Raji (cell line): ENCODE results near the gene MTERF4.

Experiments used
- POLR2A ChIP-seq: IDR thresholded peaks from 2 replicates; pipeline ENCODE4 v1.6.1; 2011; ENCODE audit warnings: low read depth, low read length, control low read depth; ENCODE audit not compliant: insufficient read depth

The MTERF4 gene

DNA sequence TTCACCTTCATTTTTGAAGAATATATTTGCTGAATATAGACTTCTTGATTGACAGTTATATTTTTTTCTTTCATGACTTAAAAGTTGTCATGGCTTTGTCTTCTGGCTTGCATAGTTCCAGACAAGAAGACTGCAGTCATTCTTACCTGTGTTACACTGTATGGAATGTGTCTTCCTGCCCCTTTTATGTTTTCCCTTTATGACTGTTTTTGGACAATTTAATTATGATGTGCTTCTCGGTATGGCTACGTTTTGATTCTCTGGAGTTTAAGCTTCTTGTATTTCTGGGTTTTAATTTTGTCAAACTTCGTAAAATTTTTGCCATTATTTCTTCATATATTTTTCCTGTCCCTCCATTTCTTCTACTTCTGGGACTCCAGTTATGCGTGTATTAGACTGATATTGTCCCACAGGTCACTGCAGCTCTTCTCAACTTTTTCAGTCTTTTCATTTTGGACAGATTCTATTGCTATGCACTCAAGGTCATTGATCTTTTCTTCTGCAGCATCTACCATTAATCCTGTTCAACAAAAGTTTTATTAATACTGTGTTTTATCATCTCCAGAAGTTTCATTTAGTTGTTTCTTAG, 17.1 kb downstream of the MTERF4 start:
- no peak for TF ChIP-seq POLR2A

DNA sequence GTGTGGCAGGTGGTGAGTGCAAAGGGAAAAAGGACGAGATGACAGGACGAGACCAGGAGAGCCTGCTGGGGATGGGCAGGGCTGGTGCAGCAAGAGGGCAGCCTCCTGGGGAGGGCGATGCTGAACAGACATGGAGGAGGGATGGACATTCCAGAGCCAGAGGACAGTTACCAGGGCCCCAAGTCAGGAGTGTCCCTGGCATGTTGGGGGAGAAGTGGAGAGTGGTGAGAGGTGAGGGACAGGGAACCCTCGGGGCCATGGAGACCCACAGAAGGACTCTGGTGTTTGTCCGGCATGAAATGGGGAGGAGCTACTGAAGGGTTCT, 19.0 kb downstream of the MTERF4 start:
- TF ChIP-seq POLR2A: no peak

DNA sequence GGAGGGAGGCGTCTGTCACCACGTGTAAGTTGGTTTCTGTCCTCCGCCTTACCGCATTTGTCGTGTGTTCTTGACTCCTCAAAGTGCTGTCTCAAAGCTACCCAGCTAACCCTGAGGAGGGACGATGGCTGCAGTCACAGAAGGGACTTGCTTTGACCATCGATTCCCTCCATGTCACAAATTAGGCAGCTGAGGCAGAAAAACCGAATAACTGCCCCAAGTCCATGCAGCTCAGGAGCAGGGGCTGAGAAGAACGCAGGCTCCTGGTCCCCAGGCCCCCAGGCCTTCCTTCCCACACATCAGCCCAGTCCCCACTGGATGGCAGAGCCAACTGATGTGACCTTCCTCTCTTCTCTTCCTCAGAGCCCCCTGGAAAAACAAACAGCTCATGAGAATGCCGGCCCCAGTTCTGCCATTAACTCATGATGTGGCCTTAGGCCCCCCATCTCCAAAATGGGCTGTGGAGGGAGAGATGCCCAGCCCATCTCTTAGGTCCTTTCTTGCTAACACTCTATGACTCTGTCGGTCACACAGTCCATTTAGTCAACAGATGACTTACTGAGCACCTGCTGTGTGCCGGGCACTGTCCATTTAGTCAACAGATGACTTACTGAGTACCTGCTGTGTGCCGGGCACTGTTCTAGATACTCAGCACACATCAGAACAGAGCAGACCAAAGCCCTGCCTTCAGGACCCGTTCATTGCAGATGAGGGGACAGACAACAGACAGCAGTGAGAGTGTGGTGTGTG, 19.6 kb downstream of the MTERF4 start:
- no peak for TF ChIP-seq POLR2A

DNA sequence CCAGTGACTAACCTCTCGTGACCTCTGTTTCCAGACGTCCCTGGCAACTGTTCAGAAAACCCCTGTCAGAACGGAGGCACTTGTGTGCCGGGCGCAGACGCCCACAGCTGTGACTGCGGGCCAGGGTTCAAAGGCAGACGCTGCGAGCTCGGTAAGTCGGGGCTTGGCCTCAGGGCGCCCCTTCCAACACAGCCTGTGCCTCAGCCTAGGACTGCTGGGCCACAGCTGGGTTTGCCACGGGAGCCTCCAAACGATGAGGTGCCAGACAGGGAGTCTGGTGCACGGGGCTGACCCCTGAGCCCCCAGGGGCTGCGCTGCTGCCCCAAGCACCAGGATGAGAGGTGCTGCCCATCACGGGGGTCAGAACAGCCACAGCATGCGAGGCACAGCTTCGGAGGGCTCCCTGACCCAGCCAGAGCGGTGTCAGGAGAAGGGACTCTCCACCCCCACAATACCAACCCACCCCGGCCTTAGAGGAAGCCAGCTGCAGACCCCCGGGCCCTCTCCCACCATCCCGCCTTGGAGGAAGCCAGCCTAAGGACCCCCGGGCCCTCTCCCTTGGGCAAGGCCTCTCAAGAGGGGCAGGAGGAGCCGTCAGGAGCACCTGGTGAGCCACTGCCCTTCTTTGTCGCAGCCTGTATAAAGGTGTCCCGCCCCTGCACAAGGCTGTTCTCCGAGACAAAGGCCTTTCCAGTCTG, 20.3 kb downstream of the MTERF4 start:
- TF ChIP-seq POLR2A: no peak

DNA sequence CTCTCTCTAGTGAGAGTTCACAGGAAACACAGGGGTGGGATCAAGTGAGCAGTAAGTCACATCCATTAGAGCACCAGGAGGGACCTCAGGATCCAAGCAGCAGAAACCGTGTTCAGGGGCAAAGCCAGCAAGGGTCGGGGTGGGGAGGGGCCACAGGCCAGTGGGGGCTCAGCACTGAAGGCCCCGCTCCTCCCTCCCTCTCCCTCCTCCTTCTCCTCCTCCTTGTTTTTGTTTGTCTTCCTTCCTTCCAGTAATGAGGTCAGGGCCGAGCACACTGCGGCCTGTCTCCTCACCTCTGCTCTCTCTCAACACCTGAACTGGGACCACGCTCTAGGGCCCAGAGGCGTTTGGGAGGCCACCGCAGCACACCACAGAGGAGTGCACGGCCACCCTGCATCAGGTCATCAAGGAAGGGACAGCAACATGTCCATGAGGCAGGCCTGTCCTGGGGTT, 20.9 kb downstream of the MTERF4 start:
- TF ChIP-seq POLR2A: no peak

DNA sequence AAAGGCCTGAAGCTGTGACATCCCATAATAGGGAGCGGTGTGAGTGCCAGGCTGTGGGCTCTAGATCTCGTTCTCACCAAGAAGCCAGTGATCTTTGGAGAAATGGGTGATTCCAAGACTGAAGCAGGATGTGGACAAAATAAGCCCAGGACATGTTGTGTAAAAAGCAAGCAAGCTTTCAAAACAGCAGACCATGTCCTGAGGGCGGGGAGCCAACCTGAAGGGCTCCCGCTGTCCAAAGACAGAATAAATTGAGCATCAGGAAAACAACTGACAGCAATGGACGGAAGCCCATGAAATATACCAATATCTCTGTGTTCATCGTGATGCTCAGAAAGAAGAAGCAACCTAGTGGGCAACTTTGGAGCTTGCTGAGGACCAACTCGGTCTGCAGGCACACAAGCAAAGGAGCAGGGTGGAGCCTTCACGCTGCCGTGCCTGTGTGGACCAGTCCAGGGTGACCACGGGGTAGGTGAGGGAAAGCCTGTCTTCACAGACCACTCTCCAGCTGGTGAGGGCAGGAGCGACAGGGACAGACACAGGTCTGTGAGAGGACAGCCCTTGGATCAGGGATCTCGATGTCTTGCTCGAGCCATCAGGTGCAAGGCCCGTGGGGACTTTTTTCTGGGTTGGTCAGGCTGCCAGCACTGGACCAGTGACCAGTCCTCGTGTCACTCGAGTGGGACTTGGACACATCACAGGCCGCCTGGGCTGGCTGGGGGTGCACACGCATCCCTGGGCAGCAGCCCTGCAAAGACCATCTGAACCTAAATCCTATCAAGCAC, 21.5 kb downstream of the MTERF4 start:
- no peak for TF ChIP-seq POLR2A

DNA sequence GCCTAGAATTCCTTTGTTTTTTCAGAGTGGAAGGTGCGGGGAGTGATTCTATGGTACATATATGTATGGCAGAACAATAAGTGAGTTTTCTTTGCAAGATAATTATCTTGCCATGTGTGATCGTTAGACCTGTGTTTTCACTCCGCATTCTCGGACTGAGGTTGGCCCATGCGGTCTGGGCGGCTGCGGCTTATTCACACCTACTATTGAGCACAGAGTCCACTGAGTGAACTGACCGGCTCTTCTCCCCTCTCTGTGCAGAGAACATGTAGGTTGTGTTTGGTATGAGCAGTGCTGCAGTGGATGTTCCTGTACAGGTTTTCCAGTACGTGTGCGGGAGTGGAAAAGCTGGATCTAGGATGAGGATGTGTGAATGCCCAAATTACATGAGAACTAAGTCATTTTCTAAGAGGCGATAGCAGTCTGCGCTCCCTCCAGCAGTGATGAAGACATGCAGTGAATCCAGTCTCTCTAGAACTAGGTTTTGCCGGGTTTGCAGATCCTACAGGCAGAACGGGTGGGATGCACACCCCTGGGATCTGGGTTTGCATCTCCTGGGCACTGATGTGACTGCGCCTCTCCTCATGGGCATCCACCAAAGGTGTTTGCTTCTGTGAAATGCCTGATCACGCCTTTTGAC, 27.1 kb downstream of the MTERF4 start:
- no peak for TF ChIP-seq POLR2A

DNA sequence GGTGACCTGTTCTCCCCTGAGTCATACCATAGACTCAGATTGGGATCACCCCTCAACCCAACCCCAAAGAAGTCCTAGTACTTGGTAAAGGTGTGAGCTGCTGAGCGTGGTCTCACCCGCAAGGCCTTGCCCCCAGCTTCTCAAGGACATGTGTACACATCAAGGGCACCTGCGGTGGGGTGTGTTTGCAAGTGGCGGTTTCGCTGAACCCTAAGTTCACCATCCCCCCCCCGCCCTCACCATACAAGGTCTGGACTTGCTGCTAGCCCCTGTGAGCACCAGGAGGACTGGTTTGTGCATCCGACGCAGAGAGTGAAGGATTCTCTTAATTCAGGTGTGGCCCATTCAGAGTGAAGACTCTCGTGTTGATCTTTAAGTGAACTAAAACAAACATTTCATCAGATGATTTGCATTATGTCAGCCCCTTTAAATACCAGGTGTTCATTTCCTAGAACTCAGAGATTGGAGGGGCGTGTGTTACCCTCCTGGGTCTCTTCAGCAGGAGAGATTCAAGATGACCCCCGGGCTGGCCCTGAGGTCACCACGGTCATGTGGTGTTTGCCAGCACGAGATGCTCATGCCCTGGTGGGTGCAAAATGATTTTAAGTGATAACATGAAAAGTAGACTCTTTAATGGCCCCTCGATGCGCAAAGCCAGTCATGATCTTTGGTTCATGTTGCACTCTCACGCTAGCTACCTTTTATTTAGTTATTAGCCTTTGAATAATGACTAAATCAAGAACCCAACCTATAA, 27.8 kb downstream of the MTERF4 start:
- no peak for TF ChIP-seq POLR2A

DNA sequence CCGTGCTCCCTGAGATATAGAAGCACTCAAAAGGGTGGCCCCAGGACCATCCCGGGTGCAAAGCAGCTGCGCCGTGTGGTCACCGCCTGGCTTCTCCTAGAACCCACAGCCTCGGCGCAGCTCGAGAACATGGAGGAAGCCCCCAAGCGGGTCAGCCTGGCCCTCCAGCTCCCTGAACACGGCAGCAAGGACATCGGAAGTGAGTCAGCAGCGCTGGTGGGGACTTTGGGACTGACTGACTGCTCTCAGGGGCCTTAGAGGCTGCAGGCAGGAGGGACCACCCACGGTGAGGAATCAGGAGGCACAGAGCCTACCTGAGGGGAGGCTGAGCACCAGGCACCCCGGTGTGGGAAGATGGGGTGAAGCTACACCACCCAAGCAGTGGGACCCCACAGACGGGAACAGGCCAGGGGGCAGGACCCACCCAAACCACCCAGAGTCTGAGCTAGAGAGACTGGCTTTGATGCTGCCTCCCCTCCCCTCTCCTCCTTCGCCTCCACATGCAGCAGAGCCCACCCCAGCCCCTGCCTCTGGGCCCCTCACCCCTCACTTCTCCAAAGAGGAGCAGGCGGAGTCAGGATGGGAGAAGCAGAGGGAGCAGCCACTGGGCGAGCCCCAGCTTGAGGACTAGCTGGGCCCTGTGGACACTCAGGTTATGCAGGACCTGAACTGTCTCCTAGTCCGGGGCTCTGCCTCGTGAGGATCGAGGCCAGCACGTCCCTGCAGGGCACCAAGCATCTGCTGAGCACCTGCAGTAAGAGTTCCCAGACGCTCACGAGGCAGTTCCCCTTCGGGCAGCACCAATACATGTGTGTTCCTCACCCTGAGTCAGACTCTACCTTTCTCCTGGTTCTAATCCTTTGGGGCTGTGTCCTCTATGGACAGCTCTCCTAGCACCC, 28.7 kb downstream of the MTERF4 start:
- no peak for TF ChIP-seq POLR2A

DNA sequence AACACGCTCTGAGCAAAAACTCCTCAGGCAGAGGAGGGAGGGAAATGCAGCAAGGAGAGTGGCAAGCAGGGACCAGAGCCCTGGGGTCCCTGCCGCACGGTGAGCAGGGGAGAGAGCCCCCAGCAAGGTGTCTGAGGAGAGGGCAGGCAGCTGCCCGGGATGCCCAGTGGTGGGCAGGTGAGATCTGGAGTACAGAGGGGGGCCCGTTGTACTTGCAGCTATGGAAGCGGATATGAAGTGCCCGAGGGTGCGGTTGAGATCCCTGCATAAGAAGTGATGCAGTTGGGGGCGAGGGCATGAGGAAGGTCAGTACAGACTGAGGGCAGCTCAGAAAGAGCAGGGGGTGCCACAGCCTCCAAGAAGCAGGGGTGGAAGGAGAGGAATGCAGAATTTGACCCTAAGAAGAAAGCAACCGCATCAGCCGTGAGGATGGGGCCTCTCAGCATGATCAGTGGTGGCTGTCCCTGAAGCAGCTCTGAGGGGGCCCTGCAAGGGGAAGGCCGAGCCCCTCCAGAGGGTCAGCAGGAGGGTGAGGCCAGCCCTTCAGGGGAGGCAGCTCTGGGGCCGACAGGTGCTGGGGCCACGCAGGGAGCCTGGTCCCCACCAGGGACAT, 29.4 kb downstream of the MTERF4 start:
- no peak for TF ChIP-seq POLR2A

DNA sequence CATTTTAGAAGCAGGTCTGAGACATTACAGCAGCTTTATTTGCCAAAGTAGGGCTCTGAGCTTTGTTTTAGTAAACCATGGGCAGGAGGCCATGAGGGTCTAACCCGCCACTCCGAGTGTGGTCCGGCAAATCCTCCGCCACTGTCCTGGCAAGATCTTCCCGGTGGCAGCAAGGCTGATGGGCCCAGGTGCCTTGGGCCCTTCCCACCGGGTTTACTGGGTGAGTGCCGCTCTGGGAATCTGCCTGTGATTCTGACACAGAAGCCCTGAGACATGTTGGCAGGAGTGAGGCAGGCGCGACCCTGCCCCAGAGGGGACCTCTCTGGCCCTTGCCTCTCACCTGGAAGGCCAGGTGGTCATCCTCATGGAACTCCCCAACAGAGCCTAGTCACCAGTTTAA, 29.9 kb downstream of the MTERF4 start:
- no peak for TF ChIP-seq POLR2A

DNA sequence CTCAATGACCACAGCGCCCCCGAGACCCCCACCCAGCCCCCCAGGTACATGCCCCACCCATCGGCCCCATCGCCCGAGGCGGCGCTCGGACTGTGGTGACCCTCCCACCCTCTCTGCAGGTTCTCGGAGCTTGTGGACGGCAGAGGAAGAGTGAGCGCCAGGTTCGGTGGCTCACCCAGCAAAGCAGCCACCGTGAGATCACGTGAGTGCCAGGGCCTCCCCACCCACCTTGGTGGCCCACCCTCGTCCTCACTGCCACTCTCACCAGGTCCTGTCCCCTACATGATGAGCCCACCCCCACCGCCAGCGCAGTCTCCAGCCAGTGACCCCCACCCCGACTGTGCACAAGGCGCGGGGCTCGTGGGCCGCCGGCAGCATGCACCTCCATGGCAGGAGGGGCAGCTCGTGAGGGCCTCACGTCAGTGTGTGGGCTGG, 30.4 kb downstream of the MTERF4 start:
- TF ChIP-seq POLR2A: no peak
